CD4-positive, CD25-positive, alpha-beta regulatory T cell (primary cell): ENCODE measurements around the gene PYGL. TPM values are rescaled to one million over a fixed set of nuclear protein-coding genes. Genes with fewer than 3 reads are reported as not detected.

ENCODE experiments used
- ATAC-seq, 2 donors: fragments of 150-1000 bp; cut with Tn5 transposase; one replicate each; pipeline ENCODE4 v1.10.0; 2021; ENCODE audit warnings: low read depth in 2 of 2, moderate number of reproducible peaks in 2 of 2, moderate library complexity in 1 of 2
- DNase-seq, 3 donors: peaks; one replicate each; pipeline versions ENCODE4 v3.0.0 to v3.0.0-alpha.2; 2012 to 2022; ENCODE audit warnings: mixed read lengths in 1 of 3
- H3K27ac ChIP-seq: one replicate; pipeline ENCODE4 v1.7.0; 2013; ENCODE audit warnings: mild to moderate bottlenecking, low read length; ENCODE audit not compliant: insufficient read depth, poor library complexity, severe bottlenecking
- H3K27me3 ChIP-seq: one replicate; pipeline ENCODE4 v1.7.0; 2013; ENCODE audit warnings: low read length; ENCODE audit not compliant: control insufficient read depth, insufficient read depth
- H3K36me3 ChIP-seq: one replicate; pipeline ENCODE4 v1.7.0; 2013; ENCODE audit warnings: mild to moderate bottlenecking, low read length, moderate library complexity; ENCODE audit not compliant: control insufficient read depth, insufficient read depth
- H3K4me1 ChIP-seq: 2 replicates; pipeline ENCODE4 v1.7.0; 2013; ENCODE audit warnings: mild to moderate bottlenecking, low read length; ENCODE audit not compliant: insufficient read depth, control insufficient read depth, poor library complexity, severe bottlenecking
- H3K4me3 ChIP-seq: one replicate; pipeline ENCODE4 v1.7.0; 2013; ENCODE audit warnings: low read depth, mild to moderate bottlenecking, low read length, moderate library complexity
- H3K9me3 ChIP-seq, 2 experiments: 1 replicate in 1 of 2; 2 replicates in 1 of 2; pipeline ENCODE4 v1.7.0; 2013; ENCODE audit warnings: low read length in 2 of 2, mild to moderate bottlenecking in 1 of 2, moderate library complexity in 1 of 2; ENCODE audit not compliant: control insufficient read depth in 2 of 2
- H3K27ac Mint-ChIP-seq, 3 donors: one replicate each; pipeline ENCODE4 v1.8.0; 2020 to 2022; ENCODE audit warnings: mild to moderate bottlenecking in 3 of 3, mixed read lengths in 3 of 3, moderate library complexity in 2 of 3
- H3K27me3 Mint-ChIP-seq: one replicate; pipeline ENCODE4 v1.8.0; 2022; ENCODE audit warnings: mild to moderate bottlenecking, mixed read lengths
- H3K36me3 Mint-ChIP-seq: one replicate; pipeline ENCODE4 v1.8.0; 2020; ENCODE audit warnings: mixed read lengths
- H3K4me1 Mint-ChIP-seq, 4 donors: one replicate each; pipeline ENCODE4 v1.8.0; 2020 to 2022; ENCODE audit warnings: mixed read lengths in 4 of 4, mild to moderate bottlenecking in 1 of 4
- H3K4me3 Mint-ChIP-seq, 4 donors: one replicate each; pipeline ENCODE4 v1.8.0; 2020 to 2022; ENCODE audit warnings: mild to moderate bottlenecking in 4 of 4, mixed read lengths in 4 of 4, moderate library complexity in 3 of 4
- H3K9me3 Mint-ChIP-seq, 7 donors: one replicate each; pipeline ENCODE4 v1.8.0; 2020 to 2022; ENCODE audit warnings: mixed read lengths in 7 of 7, mild to moderate bottlenecking in 3 of 7, moderate library complexity in 2 of 7
- polyA plus RNA-seq, 4 donors: library from polyadenylated mRNA; unstranded; fragments of 300-500 nt; fragmentation: Illumina TruSeq; gene quantifications; one replicate each; pipeline ENCODE4 v1.2.3, GENCODE V29; 2021
- total RNA-seq: library from RNA; stranded (reverse); gene quantifications from one replicate; pipeline ENCODE4 v1.2.3, GENCODE V29; 2022

PYGL gene
- total and polyA plus RNA-seq, 5 donors from 2014 or later: 0.15 to 1.3 TPM; not detected in 3

DNA sequence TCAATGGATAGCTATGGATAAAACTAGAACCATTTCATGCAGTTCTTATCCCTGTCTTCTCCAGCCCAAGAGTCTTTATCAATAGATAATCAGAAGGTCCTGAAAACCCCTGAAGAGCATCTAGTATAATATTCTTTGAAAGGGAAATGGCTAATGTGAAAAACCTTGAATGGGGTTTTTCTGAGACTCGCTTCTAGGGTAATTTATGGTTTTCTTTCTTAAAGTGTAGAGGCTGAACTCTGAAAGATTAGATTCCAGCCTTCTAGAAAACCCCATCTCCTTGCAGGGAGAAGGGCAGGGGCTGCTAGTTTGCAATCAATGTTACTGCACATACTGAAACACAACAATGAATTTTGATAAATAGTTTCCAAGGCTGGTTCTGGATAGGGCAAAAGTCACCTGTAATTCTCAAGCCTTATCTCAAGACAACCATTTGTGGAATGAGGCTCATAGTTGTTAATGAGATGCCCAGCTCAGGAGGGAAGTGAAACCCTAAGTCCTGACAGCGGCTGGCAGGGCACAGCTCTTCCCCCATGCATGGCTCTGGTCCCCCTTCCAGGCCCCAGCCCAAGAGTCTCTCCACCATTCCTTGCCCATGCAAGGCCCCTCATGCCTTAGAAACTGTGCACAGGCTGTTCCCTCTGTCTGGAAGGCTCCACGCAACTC, 33.7 kb upstream of the PYGL start:
- H3K27me3 ChIP-seq: no peaks in the 10 kb centered on the region
- Mint-ChIP-seq H3K27ac (no peak overlapping the region), H3K36me3 (no peaks in the 10 kb centered on the region), H3K9me3 (no peaks in the 10 kb centered on the region), H3K4me1 (no peaks in the 10 kb centered on the region), H3K27me3 (no peaks in the 10 kb centered on the region), H3K4me3 (no peak overlapping the region)
- no peaks in the 10 kb centered on the region for H3K4me1 ChIP-seq
- no peaks in the 10 kb centered on the region for H3K9me3 ChIP-seq
- ATAC-seq: no peak
- no peak overlapping the region for H3K4me3 ChIP-seq
- no peak for DNase-seq
- H3K36me3 ChIP-seq: no peaks in the 10 kb centered on the region
- no peak overlapping the region for H3K27ac ChIP-seq

DNA sequence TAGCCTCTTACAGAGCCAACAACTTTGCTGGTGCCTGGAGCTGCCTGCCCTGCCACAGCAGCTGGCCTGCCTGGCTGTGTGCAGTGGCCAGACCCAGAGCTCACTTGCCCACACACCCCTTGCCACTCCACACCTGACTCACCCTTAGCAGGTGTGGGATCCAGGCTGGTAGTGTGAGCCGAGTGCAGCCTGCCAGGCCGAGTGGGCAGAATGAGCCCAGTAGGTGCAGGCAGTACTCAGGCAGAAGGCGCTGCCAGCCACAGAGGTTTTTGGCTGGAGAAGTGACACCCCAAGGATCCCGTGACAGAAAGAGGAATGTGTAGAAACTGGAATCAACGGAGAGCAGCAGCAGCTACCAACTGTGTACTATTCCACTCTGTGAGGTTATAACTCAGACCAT, 29.8 kb upstream of the PYGL start:
- no peaks in the 10 kb centered on the region for H3K27me3 ChIP-seq
- Mint-ChIP-seq H3K9me3 (no peaks in the 10 kb centered on the region), H3K27ac (no peak overlapping the region), H3K4me3 (no peak overlapping the region), H3K36me3 (no peaks in the 10 kb centered on the region), H3K27me3 (no peaks in the 10 kb centered on the region), H3K4me1 (no peaks in the 10 kb centered on the region)
- H3K9me3 ChIP-seq: no peaks in the 10 kb centered on the region
- ATAC-seq: no peak
- H3K4me3 ChIP-seq: no peak overlapping the region
- H3K4me1 ChIP-seq: no peaks in the 10 kb centered on the region
- no peak overlapping the region for H3K27ac ChIP-seq
- no peak for DNase-seq
- no peaks in the 10 kb centered on the region for H3K36me3 ChIP-seq

DNA sequence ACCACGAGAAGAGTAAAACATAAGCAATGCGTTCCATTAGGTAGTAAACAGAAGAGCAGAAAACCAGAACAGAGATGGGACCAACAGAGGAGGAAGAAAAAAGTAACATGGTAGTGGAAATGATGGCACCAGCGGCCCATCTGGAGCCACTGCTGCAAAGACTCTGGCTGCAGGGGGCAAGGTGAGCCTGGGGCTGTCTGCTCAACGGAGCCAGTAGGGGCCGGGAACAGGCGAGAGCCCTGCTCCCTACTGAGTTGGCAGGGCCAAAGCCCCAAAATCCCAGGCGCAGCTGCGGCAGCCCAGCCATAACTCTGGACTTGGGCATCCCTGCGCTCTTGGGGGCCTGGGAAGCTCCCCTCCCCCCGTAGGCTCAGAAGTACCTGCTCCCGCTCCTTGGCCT, 28.5 kb upstream of the PYGL start:
- H3K36me3 Mint-ChIP-seq: no peaks in the 10 kb centered on the region
- H3K36me3 ChIP-seq: no peaks in the 10 kb centered on the region
- peak overlapping the region in 1 of 4 donors; percentile 48 for H3K4me3 Mint-ChIP-seq
- H3K9me3 ChIP-seq: no peaks in the 10 kb centered on the region
- no peak for DNase-seq
- no peaks in the 10 kb centered on the region for H3K4me1 Mint-ChIP-seq
- H3K9me3 Mint-ChIP-seq: no peaks in the 10 kb centered on the region
- no peaks in the 10 kb centered on the region for H3K4me1 ChIP-seq
- no peak overlapping the region for H3K27ac Mint-ChIP-seq
- no peak overlapping the region for H3K4me3 ChIP-seq
- no peak overlapping the region for H3K27ac ChIP-seq
- no peaks in the 10 kb centered on the region for H3K27me3 ChIP-seq
- no peak for ATAC-seq
- peaks cover 2% of the 10 kb centered on the region for H3K27me3 Mint-ChIP-seq

DNA sequence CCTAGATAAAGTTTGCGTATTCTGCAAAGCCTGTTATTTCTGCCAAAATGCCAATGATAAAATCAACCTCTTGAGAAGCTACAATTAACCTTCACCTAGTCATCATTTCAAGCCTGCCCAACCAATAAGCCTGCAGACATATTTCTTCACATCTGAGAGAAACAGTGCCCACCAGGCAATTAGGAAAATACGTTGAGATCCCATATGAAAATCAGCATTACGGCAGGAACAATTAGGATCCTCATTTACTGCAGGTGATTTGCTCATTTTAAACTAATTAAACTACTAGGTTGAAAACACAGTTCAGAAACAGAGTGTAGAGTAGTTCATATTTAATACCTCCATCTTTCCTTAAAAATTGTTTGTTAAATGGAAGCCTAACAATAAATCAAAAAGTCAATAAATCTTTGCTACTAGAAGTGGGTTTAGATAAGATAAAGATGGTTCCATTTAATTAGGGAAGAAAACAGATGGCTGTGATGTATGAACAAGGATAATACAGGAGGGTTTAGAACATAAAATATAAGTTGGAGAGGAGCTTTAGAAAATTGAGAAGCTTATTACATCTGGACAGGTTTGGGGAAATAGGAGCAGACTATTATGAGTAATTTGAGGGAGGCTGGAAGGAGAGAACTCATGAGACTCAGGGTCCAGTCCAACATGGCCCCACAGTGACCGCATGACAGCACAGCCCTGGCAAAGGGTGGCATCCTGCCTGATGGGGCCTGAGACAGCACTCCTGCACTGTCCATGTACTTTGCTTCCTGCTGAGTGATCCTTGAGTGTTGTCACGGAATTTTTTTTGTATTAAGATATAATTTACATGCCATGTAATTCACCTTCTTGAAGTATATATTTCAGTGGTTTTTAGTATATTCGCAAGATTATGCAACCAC, 26.9 kb upstream of the PYGL start:
- no peaks in the 10 kb centered on the region for H3K36me3 Mint-ChIP-seq
- Histone ChIP-seq H3K4me1 (no peaks in the 10 kb centered on the region), H3K36me3 (no peaks in the 10 kb centered on the region), H3K9me3 (no peaks in the 10 kb centered on the region), H3K4me3 (no peak overlapping the region), H3K27me3 (no peaks in the 10 kb centered on the region), H3K27ac (no peak overlapping the region)
- peak overlapping the region in 1 of 3 donors; percentile 44 for H3K27ac Mint-ChIP-seq
- no peak overlapping the region for H3K4me3 Mint-ChIP-seq
- DNase-seq: no peak
- no peaks in the 10 kb centered on the region for H3K9me3 Mint-ChIP-seq
- H3K4me1 Mint-ChIP-seq: no peaks in the 10 kb centered on the region
- peaks cover 10% of the 10 kb centered on the region for H3K27me3 Mint-ChIP-seq
- no peak for ATAC-seq

DNA sequence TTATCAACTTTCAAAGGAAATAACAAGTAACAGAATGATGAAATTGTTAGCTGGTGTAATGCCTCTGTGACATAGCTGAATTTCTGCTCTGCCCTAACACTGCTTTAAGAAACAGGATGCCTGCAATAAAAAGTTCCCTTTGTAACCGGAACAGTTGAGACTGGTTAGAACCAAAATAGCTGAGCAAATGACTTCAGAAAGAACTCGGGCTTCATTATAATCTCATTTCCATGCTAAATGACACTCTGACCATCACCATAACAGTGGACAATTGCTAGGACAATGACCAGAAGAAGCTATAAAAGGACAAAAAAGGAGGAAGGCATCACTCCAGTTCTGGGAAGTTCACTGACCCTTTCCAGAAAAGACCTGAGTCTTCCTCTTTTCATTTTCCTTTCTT, 23.5 kb upstream of the PYGL start:
- H3K4me3 Mint-ChIP-seq: no peak overlapping the region
- no peak overlapping the region for H3K27ac Mint-ChIP-seq
- DNase-seq (no peak), ATAC-seq (no peak)
- H3K4me1 Mint-ChIP-seq: no peaks in the 10 kb centered on the region
- Histone ChIP-seq H3K4me3 (no peak overlapping the region), H3K27me3 (no peaks in the 10 kb centered on the region), H3K9me3 (no peaks in the 10 kb centered on the region), H3K27ac (no peak overlapping the region), H3K4me1 (no peaks in the 10 kb centered on the region), H3K36me3 (no peaks in the 10 kb centered on the region)
- H3K27me3 Mint-ChIP-seq: peaks cover 10% of the 10 kb centered on the region
- no peaks in the 10 kb centered on the region for H3K36me3 Mint-ChIP-seq
- H3K9me3 Mint-ChIP-seq: peaks cover 0 to 3% (median 0%) of the 10 kb centered on the region in 7 donors

DNA sequence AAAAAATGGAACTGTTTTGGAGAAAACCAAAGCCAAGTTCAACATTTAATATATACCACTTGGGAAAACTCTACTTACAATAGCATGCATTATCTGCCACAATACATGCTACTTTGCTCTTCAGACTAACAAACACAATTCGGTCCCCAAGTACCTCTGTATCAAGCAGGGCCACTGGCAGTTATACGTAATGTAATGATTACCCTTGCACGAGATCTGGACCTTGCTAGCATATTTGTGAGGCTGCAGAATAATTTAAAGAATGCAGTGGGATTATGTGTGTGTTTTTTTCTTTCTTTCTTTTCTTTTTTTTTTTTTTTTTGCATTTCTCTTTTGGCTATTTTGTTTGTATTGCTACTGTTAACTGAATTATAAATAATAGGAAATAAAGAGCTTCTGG, 22.8 kb upstream of the PYGL start:
- H3K4me1 Mint-ChIP-seq: no peaks in the 10 kb centered on the region
- no peaks in the 10 kb centered on the region for H3K27me3 ChIP-seq
- peaks cover 10% of the 10 kb centered on the region for H3K27me3 Mint-ChIP-seq
- peaks cover 0 to 3% (median 0%) of the 10 kb centered on the region in 7 donors for H3K9me3 Mint-ChIP-seq
- H3K27ac ChIP-seq: no peak overlapping the region
- no peak overlapping the region for H3K4me3 ChIP-seq
- no peaks in the 10 kb centered on the region for H3K36me3 ChIP-seq
- peak overlapping the region in 1 of 3 donors; percentile 14 for H3K27ac Mint-ChIP-seq
- no peaks in the 10 kb centered on the region for H3K4me1 ChIP-seq
- no peaks in the 10 kb centered on the region for H3K36me3 Mint-ChIP-seq
- H3K9me3 ChIP-seq: no peaks in the 10 kb centered on the region
- no peak overlapping the region for H3K4me3 Mint-ChIP-seq
- no peak for DNase-seq
- ATAC-seq: no peak

DNA sequence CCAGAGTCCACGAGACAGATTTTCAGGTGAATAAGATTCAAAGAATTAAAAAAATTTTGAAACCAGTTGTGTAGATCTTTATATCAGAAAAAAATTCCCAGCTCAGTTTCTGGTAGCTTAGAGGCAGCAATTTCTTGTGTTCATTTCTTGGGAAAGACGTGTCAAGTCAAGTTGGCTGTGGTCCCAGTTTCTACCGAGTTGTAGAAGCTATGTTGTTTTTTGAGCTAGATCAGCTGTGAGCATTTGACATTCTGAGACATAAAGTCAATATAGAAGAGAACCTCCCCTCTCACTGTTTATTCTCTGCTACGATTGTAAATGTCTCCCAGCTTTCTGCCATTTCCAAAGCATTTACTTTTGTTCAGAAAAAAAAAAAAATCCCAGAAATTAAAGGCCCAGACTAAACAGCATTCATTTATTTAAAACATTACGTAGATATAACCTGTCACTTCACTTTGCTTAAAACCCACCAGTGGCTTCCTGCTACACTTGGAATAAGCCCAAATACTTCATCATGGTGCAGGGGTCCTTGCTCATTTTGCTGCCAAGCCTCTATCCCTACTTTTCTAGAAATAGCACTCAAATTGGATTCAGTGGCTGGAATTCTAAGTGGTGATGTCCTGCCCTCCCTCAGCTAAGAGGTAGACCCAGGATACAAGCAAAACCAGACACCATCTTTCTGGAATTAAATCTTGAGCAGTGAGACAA, 20.6 kb upstream of the PYGL start:
- Histone ChIP-seq H3K27ac (no peak overlapping the region), H3K27me3 (no peaks in the 10 kb centered on the region), H3K36me3 (no peaks in the 10 kb centered on the region), H3K4me3 (no peak overlapping the region), H3K9me3 (no peaks in the 10 kb centered on the region), H3K4me1 (no peaks in the 10 kb centered on the region)
- Mint-ChIP-seq H3K4me1 (no peaks in the 10 kb centered on the region), H3K27me3 (peaks cover 18% of the 10 kb centered on the region), H3K4me3 (no peak overlapping the region), H3K9me3 (peaks cover 0 to 3% (median 0%) of the 10 kb centered on the region in 7 donors), H3K36me3 (no peaks in the 10 kb centered on the region), H3K27ac (no peak overlapping the region)
- DNase-seq (no peak), ATAC-seq (no peak)
